Measurements from ENCODE around the gene CHD8. TPM values are rescaled to one million over a fixed set of nuclear protein-coding genes. Genes with fewer than 3 reads are reported as not detected.

The CHD8 gene, protein sequence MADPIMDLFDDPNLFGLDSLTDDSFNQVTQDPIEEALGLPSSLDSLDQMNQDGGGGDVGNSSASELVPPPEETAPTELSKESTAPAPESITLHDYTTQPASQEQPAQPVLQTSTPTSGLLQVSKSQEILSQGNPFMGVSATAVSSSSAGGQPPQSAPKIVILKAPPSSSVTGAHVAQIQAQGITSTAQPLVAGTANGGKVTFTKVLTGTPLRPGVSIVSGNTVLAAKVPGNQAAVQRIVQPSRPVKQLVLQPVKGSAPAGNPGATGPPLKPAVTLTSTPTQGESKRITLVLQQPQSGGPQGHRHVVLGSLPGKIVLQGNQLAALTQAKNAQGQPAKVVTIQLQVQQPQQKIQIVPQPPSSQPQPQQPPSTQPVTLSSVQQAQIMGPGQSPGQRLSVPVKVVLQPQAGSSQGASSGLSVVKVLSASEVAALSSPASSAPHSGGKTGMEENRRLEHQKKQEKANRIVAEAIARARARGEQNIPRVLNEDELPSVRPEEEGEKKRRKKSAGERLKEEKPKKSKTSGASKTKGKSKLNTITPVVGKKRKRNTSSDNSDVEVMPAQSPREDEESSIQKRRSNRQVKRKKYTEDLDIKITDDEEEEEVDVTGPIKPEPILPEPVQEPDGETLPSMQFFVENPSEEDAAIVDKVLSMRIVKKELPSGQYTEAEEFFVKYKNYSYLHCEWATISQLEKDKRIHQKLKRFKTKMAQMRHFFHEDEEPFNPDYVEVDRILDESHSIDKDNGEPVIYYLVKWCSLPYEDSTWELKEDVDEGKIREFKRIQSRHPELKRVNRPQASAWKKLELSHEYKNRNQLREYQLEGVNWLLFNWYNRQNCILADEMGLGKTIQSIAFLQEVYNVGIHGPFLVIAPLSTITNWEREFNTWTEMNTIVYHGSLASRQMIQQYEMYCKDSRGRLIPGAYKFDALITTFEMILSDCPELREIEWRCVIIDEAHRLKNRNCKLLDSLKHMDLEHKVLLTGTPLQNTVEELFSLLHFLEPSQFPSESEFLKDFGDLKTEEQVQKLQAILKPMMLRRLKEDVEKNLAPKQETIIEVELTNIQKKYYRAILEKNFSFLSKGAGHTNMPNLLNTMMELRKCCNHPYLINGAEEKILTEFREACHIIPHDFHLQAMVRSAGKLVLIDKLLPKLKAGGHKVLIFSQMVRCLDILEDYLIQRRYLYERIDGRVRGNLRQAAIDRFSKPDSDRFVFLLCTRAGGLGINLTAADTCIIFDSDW (N-terminal part only)
- 40.0 TPM for polyA plus RNA-seq
- long read RNA-seq, donor 1, transcript CHD8-214 (1 exons, 1,146 nt) = major isoform, 6 of 6 reads
- long read RNA-seq, donor 1, partial matches to known transcripts = 0 of 6 reads
- long read RNA-seq, donor 1, other reads (novel, unspliced or antisense) = 0 of 6 reads
- long read RNA-seq, donor 2, transcript CHD8-214 (1 exons, 1,146 nt) = major isoform, 15 of 15 reads
- long read RNA-seq, donor 2, partial matches to known transcripts = 0 of 15 reads
- long read RNA-seq, donor 2, other reads (novel, unspliced or antisense) = 0 of 15 reads
- long read RNA-seq, donor 3 = 0 reads
- long read RNA-seq, donor 4, partial matches to known transcripts = 0 of 3 reads
- long read RNA-seq, donor 4, other reads (novel, unspliced or antisense) = 0 of 3 reads
- long read RNA-seq, donor 5, partial matches to known transcripts = 0 of 2 reads
- long read RNA-seq, donor 5, other reads (novel, unspliced or antisense) = 0 of 2 reads
- long read RNA-seq, donor 6, transcript CHD8-214 (1 exons, 1,146 nt) = major isoform, 12 of 13 reads
- long read RNA-seq, donor 6, partial matches to known transcripts = 0 of 13 reads
- long read RNA-seq, donor 6, other reads (novel, unspliced or antisense) = 0 of 13 reads
- long read RNA-seq, donor 7, transcript CHD8-214 (1 exons, 1,146 nt) = major isoform, 6 of 6 reads
- long read RNA-seq, donor 7, partial matches to known transcripts = 0 of 6 reads
- long read RNA-seq, donor 7, other reads (novel, unspliced or antisense) = 0 of 6 reads
- long read RNA-seq, donor 8, transcript CHD8-214 (1 exons, 1,146 nt) = major isoform, 11 of 17 reads
- long read RNA-seq, donor 8, partial matches to known transcripts = 5 of 17 reads
- long read RNA-seq, donor 8, other reads (novel, unspliced or antisense) = 0 of 17 reads
- long read RNA-seq, donor 9, transcript CHD8-214 (1 exons, 1,146 nt) = major isoform, 7 of 7 reads
- long read RNA-seq, donor 9, partial matches to known transcripts = 0 of 7 reads
- long read RNA-seq, donor 9, other reads (novel, unspliced or antisense) = 0 of 7 reads
- long read RNA-seq, donor 10, transcript CHD8-214 (1 exons, 1,146 nt) = major isoform, 16 of 16 reads
- long read RNA-seq, donor 10, partial matches to known transcripts = 0 of 16 reads
- long read RNA-seq, donor 10, other reads (novel, unspliced or antisense) = 0 of 16 reads
- long read RNA-seq, donor 11, transcript CHD8-214 (1 exons, 1,146 nt) = major isoform, 10 of 10 reads
- long read RNA-seq, donor 11, partial matches to known transcripts = 0 of 10 reads
- long read RNA-seq, donor 11, other reads (novel, unspliced or antisense) = 0 of 10 reads

DNA sequence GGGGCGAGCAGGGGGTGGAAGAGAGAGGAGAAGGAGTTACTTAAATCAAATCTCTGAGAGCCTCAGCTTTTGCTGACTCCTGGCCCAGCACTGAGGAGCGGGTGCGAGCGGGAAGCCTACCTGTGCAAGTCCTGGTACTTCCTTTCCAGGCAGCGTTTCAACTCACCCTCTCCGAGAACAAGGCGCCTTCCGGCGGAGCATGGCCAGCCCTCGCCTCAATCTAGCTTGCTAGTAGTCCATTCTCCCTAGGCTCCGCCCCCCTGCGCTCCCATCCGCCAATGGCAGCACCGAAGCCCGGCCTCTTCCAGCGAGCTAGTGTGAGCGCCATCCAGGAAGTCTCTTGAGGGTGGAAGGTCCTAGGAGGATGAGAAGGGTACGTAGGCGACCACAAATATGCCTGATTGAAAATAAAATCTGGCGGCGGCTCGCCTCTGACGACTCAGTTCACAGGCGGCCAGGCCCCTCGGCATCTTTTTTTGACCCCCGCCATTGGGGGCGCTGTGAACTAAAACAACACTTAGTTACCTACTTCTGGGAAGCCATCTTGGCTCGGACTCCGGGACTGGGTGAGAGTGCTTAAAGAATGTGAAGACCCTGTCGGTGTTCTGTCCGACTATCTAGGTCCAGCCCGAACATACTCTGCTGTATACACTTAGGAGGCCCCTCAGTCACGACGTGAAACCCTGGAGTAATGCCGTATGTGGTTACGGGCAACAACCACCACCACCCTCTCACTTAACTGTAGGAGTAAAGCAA, at the start of gene CHD8:
Gene CHD8, minus strand, starts transcription at position 212 of the 756 bp plus-strand sequence. CDS start 24,480 bp downstream, outside the sequence.
- Histone ChIP-seq H3K9me3 (ENCODE audit: control insufficient read depth, low read depth, low read length) (no peaks in the 10 kb centered on the region), H3K36me3 (ENCODE audit: control insufficient read depth, insufficient read depth, low read length) (peaks cover 8% of the 10 kb centered on the region), H3K27me3 (ENCODE audit: control insufficient read depth, insufficient read depth, low read length) (no peaks in the 10 kb centered on the region), H3K4me1 (ENCODE audit: control insufficient read depth, insufficient read depth, low read length) (peaks cover 5% of the 10 kb centered on the region), H3K4me3 (ENCODE audit: low read length) (peak within 1 kb of the TSS; percentile 75), H3K27ac (ENCODE audit: low read length) (peak within 1 kb of the TSS; percentile 92)
- 0% methylated on average over 1 of the region's 36 CpGs for WGBS (ENCODE audit: insufficient coverage, low lambda C conversion rate)
- DNase-seq = peak; percentile 99 to 100

GRCh38 chr14:21505012-21505553, 49.2 kb upstream of the CHD8 start:
- no peak for DNase-seq
- H3K27me3 ChIP-seq (ENCODE audit: control insufficient read depth, insufficient read depth, low read length) = no peaks in the 10 kb centered on the region
- H3K4me1 ChIP-seq (ENCODE audit: control insufficient read depth, insufficient read depth, low read length) = peaks cover 3% of the 10 kb centered on the region
- H3K27ac ChIP-seq (ENCODE audit: low read length) = no peak overlapping the region
- H3K9me3 ChIP-seq (ENCODE audit: control insufficient read depth, low read depth, low read length) = no peaks in the 10 kb centered on the region
- H3K4me3 ChIP-seq (ENCODE audit: low read length) = no peak overlapping the region
- H3K36me3 ChIP-seq (ENCODE audit: control insufficient read depth, insufficient read depth, low read length) = peaks cover 41% of the 10 kb centered on the region

DNA sequence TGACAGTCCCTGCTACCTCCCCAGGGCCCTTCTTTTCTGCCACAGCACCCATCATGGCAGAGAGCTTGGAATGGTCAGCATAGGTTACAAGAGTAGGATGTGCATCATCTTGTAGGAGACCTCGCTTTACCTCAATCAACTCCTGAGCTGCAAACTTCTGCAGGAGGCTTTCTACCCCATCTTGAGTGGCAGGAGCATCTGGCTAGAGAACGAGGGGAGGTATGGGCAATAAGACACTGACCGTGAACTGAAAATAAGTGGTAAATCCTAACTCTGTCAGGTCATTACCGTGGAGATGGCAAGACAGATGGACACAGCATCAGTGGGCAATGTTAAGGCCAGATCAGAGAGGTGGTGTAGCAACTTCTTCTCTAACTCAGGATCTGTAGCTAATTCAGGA, 47.5 kb upstream of the CHD8 start:
- DNase-seq = no peak
- Histone ChIP-seq H3K36me3 (ENCODE audit: control insufficient read depth, insufficient read depth, low read length) (peaks cover 49% of the 10 kb centered on the region), H3K27ac (ENCODE audit: low read length) (no peak overlapping the region), H3K9me3 (ENCODE audit: control insufficient read depth, low read depth, low read length) (no peaks in the 10 kb centered on the region), H3K4me3 (ENCODE audit: low read length) (no peak overlapping the region), H3K27me3 (ENCODE audit: control insufficient read depth, insufficient read depth, low read length) (no peaks in the 10 kb centered on the region), H3K4me1 (ENCODE audit: control insufficient read depth, insufficient read depth, low read length) (no peaks in the 10 kb centered on the region)
- 100% methylated on average over 2 of the region's 4 CpGs for whole genome bisulfite sequencing (ENCODE audit: insufficient coverage, low lambda C conversion rate)

DNA sequence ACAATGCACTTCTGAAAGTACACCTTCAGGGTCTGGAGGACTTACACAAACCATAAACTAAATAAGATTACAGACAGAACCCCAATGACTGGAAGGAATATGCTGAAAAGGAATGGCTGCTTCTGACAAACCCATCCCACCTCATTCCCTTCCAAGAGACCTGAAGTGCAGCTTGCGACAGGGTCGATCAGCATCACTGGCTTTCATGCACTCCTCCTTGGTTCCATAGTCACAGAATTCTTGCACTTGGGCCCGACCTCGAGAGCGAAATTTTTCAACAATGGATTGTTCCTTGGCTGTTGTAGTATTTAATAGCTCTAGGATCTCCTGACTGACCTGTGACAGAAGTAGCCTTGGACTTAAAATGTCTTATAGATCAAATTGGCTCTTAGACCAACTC, 45.6 kb upstream of the CHD8 start:
- no peak for DNase-seq
- Histone ChIP-seq H3K36me3 (ENCODE audit: control insufficient read depth, insufficient read depth, low read length) (peaks cover 58% of the 10 kb centered on the region), H3K4me3 (ENCODE audit: low read length) (no peak overlapping the region)

GRCh38 chr14:21498540-21499526, 42.9 kb upstream of the CHD8 start:
- H3K4me3 ChIP-seq (ENCODE audit: low read length) = no peak overlapping the region
- peak; percentile 21 to 32 for DNase-seq
- H3K27me3 ChIP-seq (ENCODE audit: control insufficient read depth, insufficient read depth, low read length) = no peaks in the 10 kb centered on the region
- no peak overlapping the region for H3K27ac ChIP-seq (ENCODE audit: low read length)
- H3K4me1 ChIP-seq (ENCODE audit: control insufficient read depth, insufficient read depth, low read length) = no peaks in the 10 kb centered on the region
- H3K9me3 ChIP-seq (ENCODE audit: control insufficient read depth, low read depth, low read length) = no peaks in the 10 kb centered on the region
- WGBS (ENCODE audit: insufficient coverage, low lambda C conversion rate) = no CpG with 5 or more reads among the region's 5 CpGs
- H3K36me3 ChIP-seq (ENCODE audit: control insufficient read depth, insufficient read depth, low read length) = peaks cover 80% of the 10 kb centered on the region

More for the DNA sequence above, 45.6 kb upstream of the CHD8 start:
- H3K27me3 ChIP-seq (ENCODE audit: control insufficient read depth, insufficient read depth, low read length) = no peaks in the 10 kb centered on the region
- H3K4me1 ChIP-seq (ENCODE audit: control insufficient read depth, insufficient read depth, low read length) = no peaks in the 10 kb centered on the region
- WGBS (ENCODE audit: insufficient coverage, low lambda C conversion rate) = no CpG with 5 or more reads among the region's 5 CpGs
- no peak overlapping the region for H3K27ac ChIP-seq (ENCODE audit: low read length)
- no peaks in the 10 kb centered on the region for H3K9me3 ChIP-seq (ENCODE audit: control insufficient read depth, low read depth, low read length)

GRCh38 chr14:21496453-21496852, 40.5 kb upstream of the CHD8 start:
- Histone ChIP-seq H3K27me3 (ENCODE audit: control insufficient read depth, insufficient read depth, low read length) (no peaks in the 10 kb centered on the region), H3K9me3 (ENCODE audit: control insufficient read depth, low read depth, low read length) (no peaks in the 10 kb centered on the region), H3K4me1 (ENCODE audit: control insufficient read depth, insufficient read depth, low read length) (no peaks in the 10 kb centered on the region), H3K4me3 (ENCODE audit: low read length) (no peak overlapping the region), H3K27ac (ENCODE audit: low read length) (no peak overlapping the region), H3K36me3 (ENCODE audit: control insufficient read depth, insufficient read depth, low read length) (peaks cover 78% of the 10 kb centered on the region)
- WGBS (ENCODE audit: insufficient coverage, low lambda C conversion rate) = no CpG with 5 or more reads among the region's 2 CpGs
- no peak for DNase-seq

DNA sequence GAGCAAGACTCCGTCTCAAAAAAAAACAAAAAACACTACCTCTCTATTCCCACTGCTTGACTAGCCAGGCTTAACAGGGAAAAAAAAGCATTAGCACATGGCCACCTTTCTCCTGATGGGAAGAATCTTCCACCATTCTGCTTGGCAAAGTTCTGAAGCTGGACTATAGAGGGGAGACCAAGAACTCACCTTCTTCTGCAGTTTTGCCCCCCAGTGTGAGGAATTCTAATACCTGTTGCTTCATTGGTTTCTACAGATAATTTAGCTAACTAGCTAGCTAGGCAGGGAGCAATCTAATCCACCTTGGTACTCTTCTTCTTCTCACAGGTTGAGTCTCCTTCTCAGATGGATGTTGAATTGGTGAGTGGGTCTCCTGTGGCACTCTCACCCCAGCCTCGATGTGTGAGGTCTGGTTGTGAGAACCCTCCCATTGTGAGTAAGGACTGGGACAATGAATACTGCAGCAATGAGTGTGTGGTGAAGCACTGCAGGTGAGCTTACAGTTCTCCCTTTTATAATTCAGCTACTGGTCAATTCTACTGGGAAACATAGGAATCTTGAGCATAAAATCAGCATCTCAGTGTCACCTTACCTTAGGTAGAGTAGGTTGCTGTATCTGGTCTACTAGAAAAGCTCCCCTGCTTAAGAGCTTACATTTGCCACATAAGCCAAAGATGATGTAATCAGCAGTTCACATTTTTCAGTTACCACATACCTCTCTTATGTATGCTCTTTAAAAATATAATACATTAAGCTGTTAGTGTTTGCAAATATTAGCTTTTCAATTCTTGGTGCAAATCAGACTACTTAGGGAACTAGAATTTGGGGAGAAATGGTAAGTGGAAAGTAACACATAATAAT, 39.2 kb upstream of the CHD8 start:
- Histone ChIP-seq H3K9me3 (ENCODE audit: control insufficient read depth, low read depth, low read length) (no peaks in the 10 kb centered on the region), H3K36me3 (ENCODE audit: control insufficient read depth, insufficient read depth, low read length) (peaks cover 80% of the 10 kb centered on the region), H3K27me3 (ENCODE audit: control insufficient read depth, insufficient read depth, low read length) (no peaks in the 10 kb centered on the region), H3K27ac (ENCODE audit: low read length) (no peak overlapping the region), H3K4me1 (ENCODE audit: control insufficient read depth, insufficient read depth, low read length) (no peaks in the 10 kb centered on the region), H3K4me3 (ENCODE audit: low read length) (no peak overlapping the region)
- no peak for DNase-seq
- no CpG with 5 or more reads among the region's 2 CpGs for WGBS (ENCODE audit: insufficient coverage, low lambda C conversion rate)

Measured in large intestine (tissue), 12 donors.